Measurements from ENCODE around the gene SCYL1. TPM values are rescaled to one million over a fixed set of nuclear protein-coding genes. Genes with fewer than 3 reads are reported as not detected.

The SCYL1 gene
- total RNA-seq, 1 donor, result 109 TPM

DNA sequence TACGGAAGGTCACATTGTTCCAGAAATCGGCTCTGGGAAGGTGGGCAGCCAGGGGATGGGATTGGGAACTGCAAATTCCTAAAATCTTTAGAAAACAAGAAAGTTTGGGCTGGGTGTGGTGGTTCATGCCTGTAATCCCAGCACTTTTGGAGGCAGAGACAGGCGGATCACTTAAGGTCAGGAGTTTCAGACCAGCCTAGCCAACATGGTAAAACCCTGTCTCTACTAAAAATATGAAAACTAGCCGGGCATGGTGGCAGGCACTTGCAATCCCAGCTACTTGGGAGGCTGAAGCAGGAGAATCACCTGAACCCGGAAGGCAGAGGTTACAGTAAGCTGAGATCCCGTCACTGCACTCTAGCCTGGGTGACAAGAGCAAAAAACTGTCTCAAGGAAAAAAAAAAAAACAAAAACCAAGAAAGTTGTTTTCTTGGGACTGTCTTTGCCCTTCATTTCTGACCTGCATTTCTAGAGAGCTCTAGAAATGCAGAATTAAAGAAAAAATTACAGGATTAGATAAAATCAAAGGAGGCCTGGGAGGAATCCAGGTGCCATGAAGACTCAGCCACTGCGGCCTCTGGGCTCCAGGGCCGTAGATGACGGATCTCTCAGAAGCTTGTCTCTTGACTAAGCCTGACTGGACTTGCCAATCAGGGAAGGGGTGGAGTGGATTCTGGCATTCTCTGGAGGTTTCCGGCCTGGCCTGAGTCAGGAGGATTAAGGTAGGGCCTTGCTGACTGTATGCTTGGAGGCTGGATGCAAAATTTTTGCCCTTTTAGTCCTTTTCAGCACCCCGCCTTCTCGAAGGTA lies 31.3 kb upstream of the SCYL1 start:
- TF ChIP-seq, protein P1, sequence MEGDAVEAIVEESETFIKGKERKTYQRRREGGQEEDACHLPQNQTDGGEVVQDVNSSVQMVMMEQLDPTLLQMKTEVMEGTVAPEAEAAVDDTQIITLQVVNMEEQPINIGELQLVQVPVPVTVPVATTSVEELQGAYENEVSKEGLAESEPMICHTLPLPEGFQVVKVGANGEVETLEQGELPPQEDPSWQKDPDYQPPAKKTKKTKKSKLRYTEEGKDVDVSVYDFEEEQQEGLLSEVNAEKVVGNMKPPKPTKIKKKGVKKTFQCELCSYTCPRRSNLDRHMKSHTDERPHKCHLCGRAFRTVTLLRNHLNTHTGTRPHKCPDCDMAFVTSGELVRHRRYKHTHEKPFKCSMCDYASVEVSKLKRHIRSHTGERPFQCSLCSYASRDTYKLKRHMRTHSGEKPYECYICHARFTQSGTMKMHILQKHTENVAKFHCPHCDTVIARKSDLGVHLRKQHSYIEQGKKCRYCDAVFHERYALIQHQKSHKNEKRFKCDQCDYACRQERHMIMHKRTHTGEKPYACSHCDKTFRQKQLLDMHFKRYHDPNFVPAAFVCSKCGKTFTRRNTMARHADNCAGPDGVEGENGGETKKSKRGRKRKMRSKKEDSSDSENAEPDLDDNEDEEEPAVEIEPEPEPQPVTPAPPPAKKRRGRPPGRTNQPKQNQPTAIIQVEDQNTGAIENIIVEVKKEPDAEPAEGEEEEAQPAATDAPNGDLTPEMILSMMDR (IDR thresholded peaks at IDR 0.05; ENCODE audit: extremely low read depth, low read depth, low read length), result no peak
- Histone ChIP-seq H3K79me2 (ENCODE audit: insufficient read depth, low read length) (peaks cover 66% of the 10 kb centered on the region), H2AFZ (ENCODE audit: low read length) (no peak overlapping the region), H3K36me3 (ENCODE audit: insufficient read depth, low read length) (no peaks in the 10 kb centered on the region), H3K9me3 (ENCODE audit: low read depth, low read length) (no peaks in the 10 kb centered on the region), H3K27ac (ENCODE audit: low read depth, low read length) (peak overlapping the region; percentile 95), H3K4me1 (ENCODE audit: insufficient read depth, low read length) (peaks cover 88% of the 10 kb centered on the region), H3K27me3 (ENCODE audit: insufficient read depth, low read length) (no peaks in the 10 kb centered on the region), H4K20me1 (ENCODE audit: insufficient read depth, low read length) (no peaks in the 10 kb centered on the region), H3K4me2 (ENCODE audit: insufficient read depth, low read length) (peak overlapping the region; percentile 75), H3K4me3 (ENCODE audit: insufficient read depth, low read length) (peak overlapping the region; percentile 36)
- DNase-seq (ENCODE audit: insufficient read length, low spot score, missing footprints), result peak; percentile 92

DNA sequence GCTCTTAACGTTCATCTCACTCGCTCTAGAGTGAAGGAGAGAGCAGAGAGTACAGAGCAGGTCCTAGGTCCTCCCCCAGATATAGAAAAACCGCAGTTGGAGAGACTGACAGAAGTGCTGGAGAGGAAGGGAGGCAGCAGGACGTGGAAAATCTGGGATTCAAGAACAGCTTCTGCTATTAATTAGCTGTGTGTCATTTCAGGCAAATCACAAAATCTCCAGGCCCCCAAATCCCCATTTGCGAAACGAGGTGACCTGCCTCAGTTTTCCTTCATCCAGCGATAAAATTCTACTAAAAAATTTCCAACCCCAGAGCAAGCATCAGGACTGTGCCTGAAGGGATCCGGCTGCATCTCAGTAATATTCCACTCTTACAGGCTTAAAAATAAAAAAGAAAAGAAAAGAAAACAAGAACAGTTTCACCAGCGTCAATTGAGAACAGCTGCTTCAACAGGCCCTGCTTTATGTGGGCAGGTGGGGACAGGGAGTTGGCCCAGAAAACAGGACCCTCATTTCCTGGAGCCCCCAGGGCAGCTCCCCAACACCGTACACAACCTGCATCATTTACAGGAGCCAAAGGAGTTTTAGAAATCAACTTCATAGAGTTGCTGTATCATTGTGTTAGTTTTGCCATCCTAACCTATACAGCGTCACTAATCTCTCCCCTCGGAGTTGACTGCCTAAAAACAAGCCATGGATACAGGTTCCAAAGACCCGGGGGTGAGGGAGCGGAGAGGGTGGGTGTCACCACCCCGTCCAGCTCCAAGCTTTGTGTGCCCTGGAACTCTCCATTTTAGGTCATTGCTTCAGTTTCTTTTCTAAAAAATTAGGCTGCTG lies 28.4 kb upstream of the SCYL1 start:
- no peaks in the 10 kb centered on the region for H3K9me3 ChIP-seq (ENCODE audit: low read depth, low read length)
- peaks cover 59% of the 10 kb centered on the region for H3K4me1 ChIP-seq (ENCODE audit: insufficient read depth, low read length)
- H3K79me2 ChIP-seq (ENCODE audit: insufficient read depth, low read length), result peaks cover 69% of the 10 kb centered on the region
- H3K27me3 ChIP-seq (ENCODE audit: insufficient read depth, low read length), result no peaks in the 10 kb centered on the region
- H3K27ac ChIP-seq (ENCODE audit: low read depth, low read length), result peak overlapping the region; percentile 95
- no peak overlapping the region for H2AFZ ChIP-seq (ENCODE audit: low read length)
- peaks cover 23% of the 10 kb centered on the region for H4K20me1 ChIP-seq (ENCODE audit: insufficient read depth, low read length)
- peak; percentile 38 for DNase-seq (ENCODE audit: insufficient read length, low spot score, missing footprints)
- peak overlapping the region; percentile 53 for H3K4me3 ChIP-seq (ENCODE audit: insufficient read depth, low read length)
- TF ChIP-seq, protein P1 (IDR thresholded peaks at IDR 0.05; ENCODE audit: extremely low read depth, low read depth, low read length), result no peak
- peak overlapping the region; percentile 78 for H3K4me2 ChIP-seq (ENCODE audit: insufficient read depth, low read length)
- H3K36me3 ChIP-seq (ENCODE audit: insufficient read depth, low read length), result peaks cover 15% of the 10 kb centered on the region

DNA sequence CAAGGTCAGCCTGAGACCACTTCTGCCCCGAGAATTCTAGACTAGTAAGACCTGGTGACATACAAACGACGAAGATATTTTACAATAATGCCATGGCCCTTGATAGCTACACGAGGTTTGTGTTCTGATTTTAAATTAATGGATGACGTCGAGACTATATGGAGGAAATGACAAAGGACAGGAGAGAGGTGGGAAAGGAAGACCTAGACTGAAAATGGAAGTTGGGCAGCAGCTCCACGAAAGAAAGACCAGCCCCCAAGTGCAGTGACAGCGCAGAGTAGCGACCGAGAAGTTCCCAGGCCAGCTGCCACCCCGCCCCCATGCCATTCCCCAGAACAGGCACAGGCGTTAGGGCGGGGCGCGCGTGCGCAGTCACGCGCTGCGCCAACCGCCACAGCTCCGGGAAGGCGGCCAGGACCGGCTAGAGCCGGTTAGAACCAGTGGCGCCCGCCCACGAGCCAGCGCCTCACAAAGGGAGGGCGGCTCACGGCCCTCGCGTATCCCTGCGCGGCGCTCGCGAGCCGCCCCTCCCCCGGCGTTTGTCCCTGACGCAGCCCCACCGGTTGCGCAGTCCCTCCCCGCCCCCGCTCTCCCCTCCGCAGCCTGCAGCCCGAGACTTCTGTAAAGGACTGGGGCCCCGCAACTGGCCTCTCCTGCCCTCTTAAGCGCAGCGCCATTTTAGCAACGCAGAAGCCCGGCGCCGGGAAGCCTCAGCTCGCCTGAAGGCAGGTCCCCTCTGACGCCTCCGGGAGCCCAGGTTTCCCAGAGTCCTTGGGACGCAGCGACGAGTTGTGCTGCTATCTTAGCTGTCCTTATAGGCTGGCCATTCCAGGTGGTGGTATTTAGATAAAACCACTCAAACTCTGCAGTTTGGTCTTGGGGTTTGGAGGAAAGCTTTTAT lies 27.5 kb upstream of the SCYL1 start:
- peak overlapping the region; percentile 95 for H3K27ac ChIP-seq (ENCODE audit: low read depth, low read length)
- TF ChIP-seq, protein P1 (IDR thresholded peaks at IDR 0.05; ENCODE audit: extremely low read depth, low read depth, low read length), result no peak
- H3K4me1 ChIP-seq (ENCODE audit: insufficient read depth, low read length), result peaks cover 50% of the 10 kb centered on the region
- H3K79me2 ChIP-seq (ENCODE audit: insufficient read depth, low read length), result peaks cover 78% of the 10 kb centered on the region
- H3K4me3 ChIP-seq (ENCODE audit: insufficient read depth, low read length), result peak overlapping the region; percentile 86
- H4K20me1 ChIP-seq (ENCODE audit: insufficient read depth, low read length), result peaks cover 31% of the 10 kb centered on the region
- no peaks in the 10 kb centered on the region for H3K27me3 ChIP-seq (ENCODE audit: insufficient read depth, low read length)
- peaks cover 24% of the 10 kb centered on the region for H3K36me3 ChIP-seq (ENCODE audit: insufficient read depth, low read length)
- peak overlapping the region; percentile 86 for H3K4me2 ChIP-seq (ENCODE audit: insufficient read depth, low read length)
- DNase-seq (ENCODE audit: insufficient read length, low spot score, missing footprints), result peak; percentile 93
- no peak overlapping the region for H2AFZ ChIP-seq (ENCODE audit: low read length)
- H3K9me3 ChIP-seq (ENCODE audit: low read depth, low read length), result no peaks in the 10 kb centered on the region

Data from osteoblast (primary cell).